Neuron (in vitro differentiated cells): ENCODE data around the gene LIPM.

Experiments
- H2AFZ ChIP-seq: one replicate; pipeline ENCODE4 v1.6.1; 2013; ENCODE audit warnings: low read depth, mild to moderate bottlenecking, inconsistent platforms, low read length, moderate library complexity
- H3K27me3 ChIP-seq: one replicate; pipeline ENCODE4 v1.6.1; 2013; ENCODE audit warnings: low read length; ENCODE audit not compliant: insufficient read depth
- H3K36me3 ChIP-seq: one replicate; pipeline ENCODE4 v1.6.1; 2013; ENCODE audit warnings: low read length; ENCODE audit not compliant: insufficient read depth
- H3K4me1 ChIP-seq: one replicate; pipeline ENCODE4 v1.6.1; 2013; ENCODE audit warnings: low read length; ENCODE audit not compliant: insufficient read depth
- H3K4me3 ChIP-seq: 2 replicates; pipeline ENCODE4 v1.5.1; 2013; ENCODE audit warnings: mild to moderate bottlenecking, low read length, moderate library complexity
- H3K9me3 ChIP-seq: one replicate; pipeline ENCODE4 v1.6.1; 2013; ENCODE audit warnings: low read length

Gene LIPM, protein sequence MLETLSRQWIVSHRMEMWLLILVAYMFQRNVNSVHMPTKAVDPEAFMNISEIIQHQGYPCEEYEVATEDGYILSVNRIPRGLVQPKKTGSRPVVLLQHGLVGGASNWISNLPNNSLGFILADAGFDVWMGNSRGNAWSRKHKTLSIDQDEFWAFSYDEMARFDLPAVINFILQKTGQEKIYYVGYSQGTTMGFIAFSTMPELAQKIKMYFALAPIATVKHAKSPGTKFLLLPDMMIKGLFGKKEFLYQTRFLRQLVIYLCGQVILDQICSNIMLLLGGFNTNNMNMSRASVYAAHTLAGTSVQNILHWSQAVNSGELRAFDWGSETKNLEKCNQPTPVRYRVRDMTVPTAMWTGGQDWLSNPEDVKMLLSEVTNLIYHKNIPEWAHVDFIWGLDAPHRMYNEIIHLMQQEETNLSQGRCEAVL

GRCh38 chr10:88802523-88803285 lies at the start of gene LIPM:
Gene LIPM, plus strand, starts transcription at chr10:88802730. Its CDS starts 167 bp downstream, at chr10:88802897.
- Histone ChIP-seq H3K4me1 (no peaks in the 10 kb centered on the region), H2AFZ (no peak within 1 kb of the TSS), H3K36me3 (no peaks in the 10 kb centered on the region), H3K4me3 (no peak within 1 kb of the TSS), H3K9me3 (no peaks in the 10 kb centered on the region), H3K27me3 (no peaks in the 10 kb centered on the region)

GRCh38 chr10:88754287-88754686 lies 48.2 kb upstream of the LIPM start:
- H3K36me3 ChIP-seq = no peaks in the 10 kb centered on the region
- H3K27me3 ChIP-seq = no peaks in the 10 kb centered on the region

DNA sequence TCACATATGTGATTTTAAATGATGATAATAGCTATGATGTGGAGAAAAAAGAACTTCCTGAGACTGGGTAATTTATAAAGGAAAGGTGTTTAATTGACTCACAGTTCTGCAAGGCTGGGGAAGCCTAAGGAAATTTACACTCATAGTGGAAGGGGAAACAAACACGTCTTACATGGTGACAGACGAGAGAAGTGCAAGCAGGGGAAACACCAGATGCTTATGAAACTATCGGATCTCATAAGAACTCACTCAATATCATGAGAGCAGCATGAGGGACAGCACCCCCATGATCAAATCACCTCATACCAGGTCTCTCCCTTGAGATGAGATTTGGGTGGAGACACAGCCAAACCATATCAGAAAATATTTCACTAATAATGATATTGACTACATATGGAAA lies 46.8 kb upstream of the LIPM start:
- no peaks in the 10 kb centered on the region for H3K4me1 ChIP-seq
- H3K4me3 ChIP-seq = no peak overlapping the region
- no peaks in the 10 kb centered on the region for H3K9me3 ChIP-seq
- H2AFZ ChIP-seq = no peak overlapping the region
- no peaks in the 10 kb centered on the region for H3K36me3 ChIP-seq
- H3K27me3 ChIP-seq = no peaks in the 10 kb centered on the region

More at GRCh38 chr10:88754287-88754686, 48.2 kb upstream of the LIPM start:
- Histone ChIP-seq H3K9me3 (no peaks in the 10 kb centered on the region), H3K4me3 (no peak overlapping the region), H3K4me1 (no peaks in the 10 kb centered on the region), H2AFZ (no peak overlapping the region)

- H3K27me3 ChIP-seq = no peaks in the 10 kb centered on the region
- no peaks in the 10 kb centered on the region for H3K4me1 ChIP-seq
- H3K9me3 ChIP-seq = no peaks in the 10 kb centered on the region
- H3K36me3 ChIP-seq = no peaks in the 10 kb centered on the region
- H3K4me3 ChIP-seq = no peak overlapping the region
- H2AFZ ChIP-seq = no peak overlapping the region
These were observed 45.9 kb upstream of the LIPM start for GRCh38 chr10:88756660-88757059.

DNA sequence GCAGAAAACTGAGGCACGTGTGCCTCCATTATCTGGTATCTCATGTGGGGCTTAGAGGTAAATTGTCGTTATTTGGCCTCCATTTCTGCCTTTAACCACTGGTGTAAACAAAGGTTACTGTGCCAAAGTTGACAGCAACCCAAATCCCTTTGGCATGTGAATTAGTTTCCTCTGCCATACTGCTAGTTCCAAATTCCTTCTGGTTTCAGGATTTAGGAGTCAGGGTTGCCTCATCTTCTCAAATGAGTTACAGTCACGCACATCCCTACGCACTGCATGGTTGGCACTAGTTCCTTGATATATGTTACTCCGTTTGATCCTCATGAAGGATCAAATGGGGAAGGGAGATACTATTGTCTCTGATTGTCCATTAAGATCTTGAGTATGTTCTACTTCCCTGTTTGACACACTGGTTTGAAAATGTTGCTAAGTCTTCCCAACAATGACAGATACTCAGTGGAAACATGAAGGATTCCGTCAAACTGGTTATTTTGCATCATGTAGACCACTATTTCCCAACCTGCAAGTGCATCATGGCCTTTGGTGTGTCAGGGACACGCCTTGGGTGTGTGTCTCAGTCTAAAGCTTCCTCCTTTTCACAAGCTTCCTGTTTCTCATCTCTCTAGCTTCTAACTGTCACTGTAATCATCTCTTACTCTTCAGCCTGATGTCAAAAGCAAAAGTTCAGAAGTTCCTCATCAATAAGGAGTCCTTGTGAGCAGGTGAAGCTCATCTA lies 43.0 kb upstream of the LIPM start, which contains the start of gene LIPN:
TSS of gene LIPN (plus strand) at position 655 of the 736 bp plus-strand sequence. CDS start 1,386 bp downstream, outside the sequence.
- no peak within 1 kb of the TSS for H3K4me3 ChIP-seq
- H3K27me3 ChIP-seq = no peaks in the 10 kb centered on the region
- no peaks in the 10 kb centered on the region for H3K9me3 ChIP-seq

GRCh38 chr10:88762906-88763305 lies 39.6 kb upstream of the LIPM start:
- Histone ChIP-seq H3K36me3 (no peaks in the 10 kb centered on the region), H2AFZ (no peak overlapping the region), H3K4me3 (no peak overlapping the region), H3K27me3 (no peaks in the 10 kb centered on the region), H3K4me1 (no peaks in the 10 kb centered on the region), H3K9me3 (no peaks in the 10 kb centered on the region)

More for the DNA sequence above, 43.0 kb upstream of the LIPM start, which contains the start of gene LIPN:
- no peak within 1 kb of the TSS for H2AFZ ChIP-seq
- H3K36me3 ChIP-seq = no peaks in the 10 kb centered on the region
- no peaks in the 10 kb centered on the region for H3K4me1 ChIP-seq

GRCh38 chr10:88763441-88763840 lies 39.1 kb upstream of the LIPM start:
- Histone ChIP-seq H2AFZ (no peak overlapping the region), H3K4me1 (no peaks in the 10 kb centered on the region), H3K36me3 (no peaks in the 10 kb centered on the region), H3K27me3 (no peaks in the 10 kb centered on the region), H3K9me3 (no peaks in the 10 kb centered on the region), H3K4me3 (no peak overlapping the region)

DNA sequence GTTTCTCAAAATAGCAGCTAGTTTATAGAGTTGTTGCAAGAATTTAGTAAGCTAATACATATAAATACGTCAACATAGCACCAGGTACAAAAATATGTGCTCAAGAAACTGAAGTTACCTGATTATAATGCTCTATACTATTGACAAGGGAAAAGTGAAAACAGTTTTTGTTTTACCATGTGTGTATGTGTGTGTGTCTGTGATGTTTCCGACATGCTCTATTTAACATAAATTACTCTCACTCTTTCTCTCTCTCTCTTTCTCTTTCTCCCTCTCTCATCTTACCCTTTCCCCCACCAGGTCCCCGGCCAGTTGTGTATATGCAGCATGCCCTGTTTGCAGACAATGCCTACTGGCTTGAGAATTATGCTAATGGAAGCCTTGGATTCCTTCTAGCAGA lies 38.4 kb upstream of the LIPM start:
- H3K36me3 ChIP-seq = no peaks in the 10 kb centered on the region
- no peak overlapping the region for H3K4me3 ChIP-seq
- no peaks in the 10 kb centered on the region for H3K4me1 ChIP-seq
- H2AFZ ChIP-seq = no peak overlapping the region
- no peaks in the 10 kb centered on the region for H3K27me3 ChIP-seq
- no peaks in the 10 kb centered on the region for H3K9me3 ChIP-seq

GRCh38 chr10:88765816-88766215 lies 36.7 kb upstream of the LIPM start:
- H2AFZ ChIP-seq = no peak overlapping the region
- no peak overlapping the region for H3K4me3 ChIP-seq
- H3K4me1 ChIP-seq = no peaks in the 10 kb centered on the region
- H3K9me3 ChIP-seq = no peaks in the 10 kb centered on the region
- H3K27me3 ChIP-seq = no peaks in the 10 kb centered on the region
- H3K36me3 ChIP-seq = no peaks in the 10 kb centered on the region

DNA sequence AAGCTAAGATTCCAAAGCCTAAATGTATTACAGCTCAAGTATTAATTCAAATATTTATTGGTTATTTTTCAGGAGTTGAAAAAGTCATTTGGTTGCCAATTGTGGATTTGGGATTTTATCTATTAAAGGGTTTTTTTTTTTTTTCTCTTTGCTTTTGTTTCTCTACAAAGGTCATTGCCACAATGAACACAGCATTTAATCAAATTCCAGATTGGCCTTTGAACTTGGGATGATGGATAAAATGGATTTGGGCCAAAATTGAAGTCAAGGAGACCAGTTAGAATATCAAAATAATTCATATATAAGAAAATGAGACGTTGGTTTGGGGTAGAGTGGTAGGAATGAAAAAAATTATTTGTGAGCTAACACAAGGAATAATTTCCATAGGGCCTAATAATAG lies 33.1 kb upstream of the LIPM start:
- Histone ChIP-seq H3K27me3 (no peaks in the 10 kb centered on the region), H3K4me1 (no peaks in the 10 kb centered on the region), H3K36me3 (no peaks in the 10 kb centered on the region), H3K4me3 (no peak overlapping the region), H3K9me3 (no peaks in the 10 kb centered on the region), H2AFZ (no peak overlapping the region)

DNA sequence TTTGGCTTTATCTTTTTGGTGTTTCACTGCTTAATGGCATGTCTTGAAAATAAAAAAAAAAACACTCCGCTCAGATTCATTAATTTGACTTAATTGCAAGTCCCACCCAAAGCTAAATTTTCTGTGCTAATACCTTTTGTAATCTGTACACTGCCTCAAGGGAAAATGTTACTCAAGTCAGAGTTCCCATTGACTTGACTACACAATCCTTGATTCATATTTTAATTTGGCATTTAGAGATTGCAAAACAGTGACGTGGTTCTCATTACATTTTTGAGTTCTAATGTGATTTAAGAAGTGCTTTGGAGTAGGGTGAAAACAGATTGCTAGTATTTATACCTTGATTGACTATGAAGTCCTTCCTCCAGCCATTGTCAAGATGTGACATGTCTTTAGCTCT lies 21.3 kb upstream of the LIPM start:
- no peaks in the 10 kb centered on the region for H3K4me1 ChIP-seq
- H3K36me3 ChIP-seq = no peaks in the 10 kb centered on the region
- no peak overlapping the region for H3K4me3 ChIP-seq
- H3K27me3 ChIP-seq = no peaks in the 10 kb centered on the region
- no peaks in the 10 kb centered on the region for H3K9me3 ChIP-seq
- no peak overlapping the region for H2AFZ ChIP-seq

DNA sequence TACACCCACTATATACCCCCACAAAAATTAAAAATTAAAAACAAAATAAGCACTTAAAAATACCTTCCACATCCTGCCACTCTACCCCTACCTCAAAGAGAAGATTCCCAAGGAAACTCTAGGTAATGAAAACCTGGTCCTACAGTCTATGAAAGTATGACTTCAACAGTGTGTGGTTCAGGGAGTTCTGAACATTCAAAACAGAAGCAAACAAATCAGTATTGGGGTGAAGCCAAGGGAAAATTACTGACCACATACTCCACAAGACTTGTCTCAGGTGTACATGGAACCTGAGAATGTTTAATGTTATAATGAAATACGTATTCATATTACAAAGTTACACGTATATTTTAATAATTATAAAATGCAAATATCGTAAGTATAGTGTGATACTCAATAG lies 20.3 kb upstream of the LIPM start:
- no peak overlapping the region for H3K4me3 ChIP-seq
- no peaks in the 10 kb centered on the region for H3K36me3 ChIP-seq
- no peaks in the 10 kb centered on the region for H3K4me1 ChIP-seq
- no peak overlapping the region for H2AFZ ChIP-seq
- H3K9me3 ChIP-seq = no peaks in the 10 kb centered on the region
- no peaks in the 10 kb centered on the region for H3K27me3 ChIP-seq

- Histone ChIP-seq H3K27me3 (no peaks in the 10 kb centered on the region), H3K36me3 (no peaks in the 10 kb centered on the region), H3K4me1 (no peaks in the 10 kb centered on the region), H2AFZ (no peak overlapping the region), H3K4me3 (no peak overlapping the region), H3K9me3 (no peaks in the 10 kb centered on the region)
These were observed 18.8 kb upstream of the LIPM start for GRCh38 chr10:88783724-88784123.
